Astrocyte of the cerebellum (primary cell): ENCODE results near the gene LRRC36.

ENCODE experiments used
- DNase-seq: peaks from one replicate; pipeline ENCODE4 v3.0.0-alpha.2; 2011; ENCODE audit warnings: low read depth
- H3K4me3 ChIP-seq: 2 replicates; pipeline ENCODE4 v1.5.1; 2011; ENCODE audit warnings: mild to moderate bottlenecking, low read depth, low read length, moderate library complexity
- in situ Hi-C: cut with HindIII; loops from 2 replicates; pipeline ENCODE4 v1.10.0; 2017; ENCODE audit warnings: low sequenced_read_pairs
- TF ChIP-seq, protein P1 (sequence below): IDR thresholded peaks from 2 replicates; pipeline ENCODE4 v1.5.1; 2012; ENCODE audit warnings: low read length, low read depth, moderate library complexity, mild to moderate bottlenecking; ENCODE audit errors: missing control alignments

Gene LRRC36

GRCh38 chr16:67396159-67397035 is 69.8 kb downstream of the LRRC36 start:
- no peak for DNase-seq
- TF ChIP-seq, protein P1, sequence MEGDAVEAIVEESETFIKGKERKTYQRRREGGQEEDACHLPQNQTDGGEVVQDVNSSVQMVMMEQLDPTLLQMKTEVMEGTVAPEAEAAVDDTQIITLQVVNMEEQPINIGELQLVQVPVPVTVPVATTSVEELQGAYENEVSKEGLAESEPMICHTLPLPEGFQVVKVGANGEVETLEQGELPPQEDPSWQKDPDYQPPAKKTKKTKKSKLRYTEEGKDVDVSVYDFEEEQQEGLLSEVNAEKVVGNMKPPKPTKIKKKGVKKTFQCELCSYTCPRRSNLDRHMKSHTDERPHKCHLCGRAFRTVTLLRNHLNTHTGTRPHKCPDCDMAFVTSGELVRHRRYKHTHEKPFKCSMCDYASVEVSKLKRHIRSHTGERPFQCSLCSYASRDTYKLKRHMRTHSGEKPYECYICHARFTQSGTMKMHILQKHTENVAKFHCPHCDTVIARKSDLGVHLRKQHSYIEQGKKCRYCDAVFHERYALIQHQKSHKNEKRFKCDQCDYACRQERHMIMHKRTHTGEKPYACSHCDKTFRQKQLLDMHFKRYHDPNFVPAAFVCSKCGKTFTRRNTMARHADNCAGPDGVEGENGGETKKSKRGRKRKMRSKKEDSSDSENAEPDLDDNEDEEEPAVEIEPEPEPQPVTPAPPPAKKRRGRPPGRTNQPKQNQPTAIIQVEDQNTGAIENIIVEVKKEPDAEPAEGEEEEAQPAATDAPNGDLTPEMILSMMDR, result no peak
- H3K4me3 ChIP-seq, result no peak overlapping the region
- in situ Hi-C loops, result loop anchor here (5.0 kb wide), 1 partner anchor 69 kb away; the partner anchor contains the start of genes KCTD19 and LRRC36

- TF ChIP-seq, protein P1, result no peak
- H3K4me3 ChIP-seq, result no peak overlapping the region
- DNase-seq, result no peak
- in situ Hi-C loops, result loop anchor here (5.0 kb wide), 1 partner anchor 70 kb away; the partner anchor contains the start of genes KCTD19 and LRRC36
Observed at GRCh38 chr16:67397036-67397801, 70.6 kb downstream of the LRRC36 start.

- TF ChIP-seq, protein P1, result no peak
- in situ Hi-C loops, result loop anchor here (5.0 kb wide), 1 partner anchor 71 kb away; the partner anchor contains the start of genes KCTD19 and LRRC36
- no peak for DNase-seq
- H3K4me3 ChIP-seq, result no peak overlapping the region
Observed at GRCh38 chr16:67397812-67398545, 71.4 kb downstream of the LRRC36 start.

DNA sequence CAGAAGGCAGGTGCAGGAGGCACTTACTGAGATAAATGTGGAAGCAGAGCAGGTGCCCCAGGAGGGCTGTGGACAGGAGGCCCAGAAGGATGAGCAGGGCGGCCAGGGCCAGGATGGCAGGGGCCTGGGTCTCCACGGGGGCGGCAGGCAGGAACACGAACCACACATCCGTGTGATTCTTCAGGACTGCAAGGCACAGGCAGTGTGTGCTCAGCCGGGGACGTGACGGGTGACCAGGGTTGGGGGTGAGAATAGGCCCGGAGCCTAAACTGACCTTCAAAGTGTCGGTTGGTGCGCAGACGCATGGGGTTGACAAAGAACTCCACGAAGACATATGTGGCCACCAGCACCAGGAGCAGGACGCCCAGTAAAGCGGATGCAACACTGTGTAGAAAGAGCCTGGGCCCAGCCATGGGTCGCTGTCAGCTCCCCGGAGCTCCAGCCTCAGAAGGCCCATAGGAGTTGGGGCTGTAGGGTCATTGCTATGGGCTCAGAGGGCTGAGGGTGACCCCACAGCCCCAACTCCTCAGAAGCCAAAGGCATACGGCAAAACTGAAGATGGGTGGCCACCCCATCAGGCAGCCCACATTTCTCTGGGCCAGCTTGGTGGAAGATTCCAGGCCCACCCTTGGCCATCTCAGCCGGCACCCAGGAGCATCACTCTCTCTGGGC is 72.1 kb downstream of the LRRC36 start:
- DNase-seq, result no peak
- TF ChIP-seq, protein P1, result no peak

GRCh38 chr16:67399218-67399733 is 72.7 kb downstream of the LRRC36 start:
- DNase-seq, result no peak
- in situ Hi-C loops, result loop anchor here (5.0 kb wide), 1 partner anchor 72 kb away; the partner anchor contains the start of genes KCTD19 and LRRC36
- TF ChIP-seq, protein P1, result peak; percentile 84
- H3K4me3 ChIP-seq, result no peak overlapping the region

More for the DNA sequence above, 72.1 kb downstream of the LRRC36 start:
- H3K4me3 ChIP-seq, result no peak overlapping the region
- in situ Hi-C loops, result loop anchor here (5.0 kb wide), 1 partner anchor 71 kb away; the partner anchor contains the start of genes KCTD19 and LRRC36
